HL-60 (cell line): ENCODE results near the gene AFAP1.

Experiments used
- CTCF ChIP-seq: IDR thresholded peaks from one replicate; pipeline ENCODE4 v1.5.1; 2011; ENCODE audit warnings: low read length, control low read depth, inconsistent platforms; ENCODE audit not compliant: insufficient read depth
- GABPA ChIP-seq: IDR thresholded peaks from 2 replicates; pipeline ENCODE4 v1.6.1; 2012; ENCODE audit warnings: low read depth
- POLR2AphosphoS5 ChIP-seq: IDR thresholded peaks from 2 replicates; pipeline ENCODE4 v1.6.1; 2012; ENCODE audit warnings: low read depth
- REST ChIP-seq: IDR thresholded peaks from 2 replicates; pipeline ENCODE4 v1.6.1; 2012; ENCODE audit warnings: low read depth; ENCODE audit not compliant: insufficient replicate concordance

- TF ChIP-seq CTCF (no peak), REST (no peak), POLR2AphosphoS5 (no peak), GABPA (no peak)
Observed at GRCh38 chr4:7984286-7984925, 44.7 kb upstream of the AFAP1 start.
